B cell (primary cell): ENCODE data around the gene NODAL. TPM values are rescaled to one million over a fixed set of nuclear protein-coding genes. Genes with fewer than 3 reads are reported as not detected.

Experiments used
- ATAC-seq: fragments of 200-7000 bp; cut with Tn5 transposase; one replicate; pipeline ENCODE4 v1.10.0; 2021; ENCODE audit warnings: low read depth, mild to moderate bottlenecking, moderate number of reproducible peaks, moderate library complexity
- CTCF ChIA-PET: fragments of 350-600 bp; sonication (Branson Sonifier 250); formaldehyde crosslinking; loops from one replicate; lab custom pipeline; 2021; ENCODE audit warnings: antibody characterized with exemption, inconsistent platforms; lab: Charles Lee
- POLR2A ChIA-PET: fragments of 350-600 bp; sonication (Branson Sonifier 250); formaldehyde crosslinking; loops from one replicate; lab custom pipeline; 2021; ENCODE audit warnings: antibody characterized with exemption; lab: Charles Lee
- DNase-seq: peaks from one replicate; pipeline ENCODE4 v3.0.0; 2013
- H2AFZ ChIP-seq: 2 replicates; pipeline ENCODE4 v1.6.1; 2012; ENCODE audit warnings: mild to moderate bottlenecking, low read depth, low read length; ENCODE audit not compliant: insufficient read depth, poor library complexity, severe bottlenecking
- H3K27ac ChIP-seq, 2 donors: 1 replicate in 1 of 2; 2 replicates in 1 of 2; pipeline ENCODE4 v1.5.1; 2012 to 2013; ENCODE audit warnings: low read length in 2 of 2, mild to moderate bottlenecking in 2 of 2, moderate library complexity in 1 of 2
- H3K27me3 ChIP-seq, 4 experiments: fragments of 200-600 bp in 1 of 4; sonication (generic) in 1 of 4; replicated peaks in 1 of 4; 1 replicate in 2 of 4; 2 replicates in 2 of 4; pipeline versions ENCODE4 v1.6.1 to v1.7.0; 2013 to 2016; ENCODE audit warnings: low read length in 3 of 4, mild to moderate bottlenecking in 2 of 4, mixed read lengths in 1 of 4, moderate library complexity in 1 of 4; ENCODE audit not compliant: insufficient read depth in 4 of 4, control insufficient read depth in 3 of 4; ENCODE audit errors: control extremely low read depth in 1 of 4
- H3K36me3 ChIP-seq, 2 experiments: replicated peaks in 1 of 2; 1 replicate in 1 of 2; 2 replicates in 1 of 2; pipeline versions ENCODE4 v1.6.1 to v1.7.1; 2013; ENCODE audit warnings: low read length in 1 of 2; ENCODE audit not compliant: insufficient read depth in 2 of 2, control insufficient read depth in 1 of 2; ENCODE audit errors: control extremely low read depth in 1 of 2, extremely low read depth in 1 of 2
- H3K4me1 ChIP-seq, 2 donors: fragments of 200-600 bp in 1 of 2; sonication (generic) in 1 of 2; 1 replicate in 1 of 2; 2 replicates in 1 of 2; pipeline versions ENCODE4 v1.5.1 to v1.6.1; 2013 to 2017; ENCODE audit warnings: low read length in 2 of 2; ENCODE audit not compliant: control insufficient read depth in 2 of 2, insufficient read depth in 2 of 2
- H3K4me2 ChIP-seq: replicated peaks from 2 replicates; pipeline ENCODE3; 2012; ENCODE audit warnings: mild to moderate bottlenecking, low read depth, low read length; ENCODE audit not compliant: poor library complexity, severe bottlenecking
- H3K4me3 ChIP-seq, 5 experiments: fragments of 200-600 bp in 1 of 5; sonication (generic) in 1 of 5; 1 replicate in 3 of 5; 2 replicates in 2 of 5; pipeline versions ENCODE4 v1.5.1 to v1.7.0; 2011 to 2016; ENCODE audit warnings: low read length in 4 of 5, mild to moderate bottlenecking in 4 of 5, low read depth in 2 of 5, control low read depth in 1 of 5, moderate library complexity in 1 of 5; ENCODE audit not compliant: insufficient read depth in 1 of 5; ENCODE audit errors: control extremely low read depth in 1 of 5, extremely low read depth in 1 of 5
- H3K79me2 ChIP-seq: fragments of 200-600 bp; sonication (generic); one replicate; pipeline ENCODE4 v1.6.0; 2016; ENCODE audit warnings: low read length; ENCODE audit not compliant: control insufficient read depth, insufficient read depth
- H3K9ac ChIP-seq: fragments of 200-600 bp; sonication (generic); 2 replicates; pipeline ENCODE4 v1.6.1; 2017; ENCODE audit warnings: mild to moderate bottlenecking, low read length, moderate library complexity
- H3K9me3 ChIP-seq, 3 donors: one replicate each; pipeline versions ENCODE4 v1.6.1 to v1.7.1; 2013; ENCODE audit warnings: low read length in 2 of 3; ENCODE audit not compliant: control insufficient read depth in 2 of 3, insufficient read depth in 1 of 3; ENCODE audit errors: control extremely low read depth in 1 of 3
- H4K20me1 ChIP-seq: 2 replicates; pipeline ENCODE4 v1.6.0; 2012; ENCODE audit warnings: mild to moderate bottlenecking, low read length; ENCODE audit not compliant: insufficient read depth, control insufficient read depth, poor library complexity, severe bottlenecking
- H3K27ac Mint-ChIP-seq: one replicate; pipeline ENCODE4 v1.8.0; 2021; ENCODE audit warnings: mixed read lengths
- H3K27me3 Mint-ChIP-seq: one replicate; pipeline ENCODE4 v1.8.0; 2021; ENCODE audit warnings: mixed read lengths
- H3K4me1 Mint-ChIP-seq: one replicate; pipeline ENCODE4 v1.8.0; 2021; ENCODE audit warnings: mixed read lengths
- H3K4me3 Mint-ChIP-seq: one replicate; pipeline ENCODE4 v1.8.0; 2021; ENCODE audit warnings: mixed read lengths
- H3K9me3 Mint-ChIP-seq: one replicate; pipeline ENCODE4 v1.8.0; 2022; ENCODE audit warnings: mixed read lengths; ENCODE audit not compliant: insufficient read depth
- EZH2 ChIP-seq: IDR thresholded peaks from 2 replicates; pipeline ENCODE4 v1.6.1; 2012; ENCODE audit warnings: borderline replicate concordance, low read depth, mild to moderate bottlenecking, moderate library complexity, low read length; ENCODE audit not compliant: insufficient read depth, poor library complexity, severe bottlenecking
- WGBS: methylation state at CpG from one replicate; pipeline ENCODE4 v1.1.5; 2013; ENCODE audit warnings: missing lambda C conversion rate; ENCODE audit not compliant: insufficient coverage; 5-methylcytosine and 5-hydroxymethylcytosine counted together
- intact Hi-C: fragments of 100-400 bp; cut with micrococcal nuclease; formaldehyde crosslinking; loops from one replicate; pipeline ENCODE4 v1.10.0; 2022
- polyA plus RNA-seq: library from polyadenylated mRNA; depleted of rRNA; stranded (reverse); fragments of >200 nt; gene quantifications from 2 replicates; pipeline ENCODE4 v1.2.3, GENCODE V29; 2012
- total RNA-seq, 2 donors: library from RNA; stranded (reverse); fragments of 120-200 nt in 1 of 2; gene quantifications; 1 replicate in 1 of 2; 2 replicates in 1 of 2; pipeline versions ENCODE4 v1.2.3 to v1.2.4, GENCODE V29; 2013 to 2022
- TF ChIP-seq, protein P1 (sequence below): fragments of 200-600 bp; IDR thresholded peaks from one replicate; pipeline ENCODE4 v1.8.0; 2022; ENCODE audit warnings: antibody characterized with exemption, mild to moderate bottlenecking

NODAL gene
- total and polyA plus RNA-seq, 2 donors (not counting 1 experiment from before 2014, with no cell fraction given) = 0.06 TPM; not detected in 1

DNA sequence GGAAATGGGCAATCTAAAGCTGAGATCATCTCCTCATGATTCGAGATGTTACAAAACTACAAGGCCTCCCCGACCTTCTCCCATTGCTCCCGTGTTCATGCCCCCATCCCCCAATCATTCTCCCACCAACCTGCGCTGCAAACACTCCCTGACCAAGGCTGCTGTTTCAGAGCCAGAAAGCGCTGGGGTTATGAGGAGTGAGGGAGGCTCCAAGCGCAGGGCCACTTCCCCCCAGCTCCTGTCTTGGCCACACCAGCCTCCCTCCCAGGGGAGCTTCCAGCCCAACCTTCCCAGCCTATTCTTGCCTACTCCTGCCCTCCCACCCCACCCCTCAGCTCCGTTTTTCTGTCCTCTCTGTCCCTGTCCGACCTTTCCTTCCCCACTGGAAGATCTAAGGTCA lies 14.7 kb upstream of the NODAL start:
- Histone ChIP-seq H3K79me2 (no peaks in the 10 kb centered on the region), H3K4me3 (no peak overlapping the region), H3K36me3 (no peaks in the 10 kb centered on the region), H3K9me3 (peaks cover 0 to 4% (median 0%) of the 10 kb centered on the region in 3 donors), H3K4me1 (peaks cover 12 to 15% of the 10 kb centered on the region in 2 donors), H3K27me3 (peaks cover 0 to 24% (median 12%) of the 10 kb centered on the region in 4 experiments), H4K20me1 (no peaks in the 10 kb centered on the region), H3K27ac (no peak overlapping the region), H2AFZ (no peak overlapping the region), H3K4me2 (no peak overlapping the region), H3K9ac (no peak overlapping the region)
- no peak for TF ChIP-seq EZH2
- TF ChIP-seq, protein P1, sequence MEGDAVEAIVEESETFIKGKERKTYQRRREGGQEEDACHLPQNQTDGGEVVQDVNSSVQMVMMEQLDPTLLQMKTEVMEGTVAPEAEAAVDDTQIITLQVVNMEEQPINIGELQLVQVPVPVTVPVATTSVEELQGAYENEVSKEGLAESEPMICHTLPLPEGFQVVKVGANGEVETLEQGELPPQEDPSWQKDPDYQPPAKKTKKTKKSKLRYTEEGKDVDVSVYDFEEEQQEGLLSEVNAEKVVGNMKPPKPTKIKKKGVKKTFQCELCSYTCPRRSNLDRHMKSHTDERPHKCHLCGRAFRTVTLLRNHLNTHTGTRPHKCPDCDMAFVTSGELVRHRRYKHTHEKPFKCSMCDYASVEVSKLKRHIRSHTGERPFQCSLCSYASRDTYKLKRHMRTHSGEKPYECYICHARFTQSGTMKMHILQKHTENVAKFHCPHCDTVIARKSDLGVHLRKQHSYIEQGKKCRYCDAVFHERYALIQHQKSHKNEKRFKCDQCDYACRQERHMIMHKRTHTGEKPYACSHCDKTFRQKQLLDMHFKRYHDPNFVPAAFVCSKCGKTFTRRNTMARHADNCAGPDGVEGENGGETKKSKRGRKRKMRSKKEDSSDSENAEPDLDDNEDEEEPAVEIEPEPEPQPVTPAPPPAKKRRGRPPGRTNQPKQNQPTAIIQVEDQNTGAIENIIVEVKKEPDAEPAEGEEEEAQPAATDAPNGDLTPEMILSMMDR = no peak
- Mint-ChIP-seq H3K27me3 (peaks cover 35% of the 10 kb centered on the region), H3K4me1 (peaks cover 14% of the 10 kb centered on the region), H3K4me3 (no peak overlapping the region), H3K27ac (no peak overlapping the region), H3K9me3 (no peaks in the 10 kb centered on the region)
- ChIA-PET POLR2A (no interaction called here), CTCF (interaction anchor here (1.5 to 2.0 kb wide), 2 partner anchors 88 to 303 kb away, joined by 3 to 7 read pairs; no protein-coding TSS in a partner anchor)
- ATAC-seq (no peak), DNase-seq (no peak)
- WGBS = 90% methylated on average over 4 of the region's 8 CpGs
- intact Hi-C loops = no loop called here

DNA sequence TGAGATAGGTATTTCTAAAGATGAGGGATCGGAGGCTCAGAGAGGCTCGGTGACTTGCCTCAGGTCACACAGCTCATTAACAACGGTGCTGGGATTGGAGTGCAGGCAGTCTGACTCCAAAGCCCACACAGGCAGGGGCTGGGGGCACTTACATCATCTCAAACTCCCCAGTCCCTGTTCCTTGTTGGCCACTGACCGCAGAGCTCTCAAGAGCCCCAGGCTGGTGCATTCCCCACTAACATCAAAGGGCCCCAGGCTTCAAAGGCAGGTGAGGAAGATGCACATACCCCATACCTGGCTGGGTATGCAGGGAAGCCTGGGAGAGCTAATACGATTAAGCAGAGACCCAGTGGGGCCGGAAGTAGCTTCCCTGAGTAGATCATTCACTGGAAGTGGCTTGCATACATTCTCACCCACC lies 13.7 kb upstream of the NODAL start:
- ChIA-PET POLR2A (no interaction called here), CTCF (interaction anchor here (1.5 to 2.0 kb wide), 2 partner anchors 87 to 304 kb away, joined by 3 to 7 read pairs; no protein-coding TSS in a partner anchor)
- Histone ChIP-seq H3K27ac (no peak overlapping the region), H3K79me2 (no peaks in the 10 kb centered on the region), H4K20me1 (no peaks in the 10 kb centered on the region), H3K4me3 (no peak overlapping the region), H3K27me3 (peaks cover 0 to 24% (median 13%) of the 10 kb centered on the region in 4 experiments), H2AFZ (no peak overlapping the region), H3K36me3 (no peaks in the 10 kb centered on the region), H3K4me2 (no peak overlapping the region), H3K9ac (no peak overlapping the region), H3K4me1 (peaks cover 12 to 15% of the 10 kb centered on the region in 2 donors), H3K9me3 (peaks cover 0 to 4% (median 0%) of the 10 kb centered on the region in 3 donors)
- no peak for ATAC-seq
- Mint-ChIP-seq H3K27ac (no peak overlapping the region), H3K4me3 (no peak overlapping the region), H3K9me3 (no peaks in the 10 kb centered on the region), H3K4me1 (peaks cover 14% of the 10 kb centered on the region), H3K27me3 (peaks cover 32% of the 10 kb centered on the region)
- intact Hi-C loops = no loop called here
- TF ChIP-seq, protein P1 = no peak
- TF ChIP-seq EZH2 = no peak
- WGBS = 70% methylated on average over 2 of the region's 6 CpGs
- DNase-seq = no peak
